CD14-positive monocyte (primary cell): ENCODE results near the gene LPIN2. TPM values are rescaled to one million over a fixed set of nuclear protein-coding genes. Genes with fewer than 3 reads are reported as not detected.

Experiments
- DNase-seq, 3 donors: peaks; one replicate each; pipeline ENCODE4 v3.0.0-alpha.2; 2011 to 2022
- H2AFZ ChIP-seq: 2 replicates; pipeline ENCODE4 v1.6.0; 2012; ENCODE audit warnings: mild to moderate bottlenecking, low read depth, low read length, inconsistent platforms; ENCODE audit not compliant: insufficient read depth, poor library complexity, severe bottlenecking
- H3K27ac ChIP-seq, 2 donors: 1 replicate in 1 of 2; 2 replicates in 1 of 2; pipeline ENCODE4 v1.5.1; 2012 to 2013; ENCODE audit warnings: low read length in 2 of 2, control low read depth in 1 of 2, inconsistent platforms in 1 of 2, low read depth in 1 of 2, mild to moderate bottlenecking in 1 of 2
- H3K27me3 ChIP-seq, 2 donors: one replicate each; pipeline versions ENCODE4 v1.6.0 to v1.6.1; 2011 to 2013; ENCODE audit warnings: low read length in 2 of 2; ENCODE audit not compliant: control insufficient read depth in 2 of 2, insufficient read depth in 2 of 2
- H3K36me3 ChIP-seq, 2 donors: replicated peaks in 1 of 2; 1 replicate in 1 of 2; 2 replicates in 1 of 2; pipeline versions ENCODE4 v1.5.1 to v1.6.1; 2012 to 2013; ENCODE audit warnings: low read length in 2 of 2, control low read depth in 1 of 2, inconsistent platforms in 1 of 2, mild to moderate bottlenecking in 1 of 2; ENCODE audit not compliant: insufficient read depth in 2 of 2, control insufficient read depth in 1 of 2
- H3K4me1 ChIP-seq, 2 donors: 1 replicate in 1 of 2; 2 replicates in 1 of 2; pipeline versions ENCODE4 v1.5.1 to v1.6.1; 2012 to 2013; ENCODE audit warnings: low read length in 2 of 2, control low read depth in 1 of 2, inconsistent platforms in 1 of 2, mild to moderate bottlenecking in 1 of 2, moderate library complexity in 1 of 2; ENCODE audit not compliant: insufficient read depth in 2 of 2, control insufficient read depth in 1 of 2
- H3K4me2 ChIP-seq: replicated peaks from 2 replicates; pipeline ENCODE3; 2012; ENCODE audit warnings: low read length, moderate library complexity, mild to moderate bottlenecking; ENCODE audit not compliant: poor library complexity, severe bottlenecking; ENCODE audit errors: extremely low read depth
- H3K4me3 ChIP-seq, 3 experiments: fragments of 200-600 bp in 1 of 3; sonication (generic) in 1 of 3; replicated peaks in 1 of 3; 1 replicate in 2 of 3; 2 replicates in 1 of 3; pipeline ENCODE4 v1.5.1; 2011 to 2013; ENCODE audit warnings: low read length in 3 of 3, mild to moderate bottlenecking in 3 of 3, control low read depth in 2 of 3, low read depth in 2 of 3, inconsistent platforms in 1 of 3, moderate library complexity in 1 of 3
- H3K79me2 ChIP-seq: 2 replicates; pipeline ENCODE4 v1.6.0; 2012; ENCODE audit warnings: mild to moderate bottlenecking, control low read depth, inconsistent platforms, low read length, moderate library complexity; ENCODE audit not compliant: insufficient read depth
- H3K9ac ChIP-seq: 2 replicates; pipeline ENCODE4 v1.6.0; 2017; ENCODE audit warnings: low read length, mild to moderate bottlenecking; ENCODE audit not compliant: insufficient read depth, poor library complexity, severe bottlenecking
- H3K9me3 ChIP-seq, 2 donors: replicated peaks in 1 of 2; 1 replicate in 1 of 2; 2 replicates in 1 of 2; pipeline versions ENCODE4 v1.5.1 to v1.6.1; 2012 to 2013; ENCODE audit warnings: low read length in 2 of 2, control low read depth in 1 of 2; ENCODE audit not compliant: control insufficient read depth in 1 of 2, insufficient read depth in 1 of 2
- H4K20me1 ChIP-seq: 2 replicates; pipeline ENCODE4 v1.6.0; 2012; ENCODE audit warnings: mild to moderate bottlenecking, low read length, control low read depth, moderate library complexity; ENCODE audit not compliant: insufficient read depth
- H3K27ac Mint-ChIP-seq, 7 donors: one replicate each; pipeline ENCODE4 v1.8.0; 2020; ENCODE audit warnings: mild to moderate bottlenecking in 7 of 7, mixed read lengths in 7 of 7, moderate library complexity in 6 of 7, inconsistent platforms in 2 of 7
- H3K27me3 Mint-ChIP-seq, 3 donors: one replicate each; pipeline ENCODE4 v1.8.0; 2021 to 2022; ENCODE audit warnings: low read depth in 3 of 3, mild to moderate bottlenecking in 3 of 3, mixed read lengths in 3 of 3, moderate library complexity in 3 of 3, inconsistent platforms in 1 of 3
- H3K36me3 Mint-ChIP-seq, 2 donors: one replicate each; pipeline ENCODE4 v1.8.0; 2020; ENCODE audit warnings: mixed read lengths in 2 of 2, inconsistent platforms in 1 of 2, mild to moderate bottlenecking in 1 of 2
- H3K4me1 Mint-ChIP-seq: one replicate; pipeline ENCODE4 v1.8.0; 2020; ENCODE audit warnings: mild to moderate bottlenecking, mixed read lengths
- H3K4me3 Mint-ChIP-seq, 2 donors: one replicate each; pipeline ENCODE4 v1.8.0; 2020; ENCODE audit warnings: mild to moderate bottlenecking in 2 of 2, mixed read lengths in 2 of 2, moderate library complexity in 1 of 2
- H3K9me3 Mint-ChIP-seq, 7 donors: one replicate each; pipeline ENCODE4 v1.8.0; 2020 to 2022; ENCODE audit warnings: mixed read lengths in 7 of 7, mild to moderate bottlenecking in 6 of 7, moderate library complexity in 6 of 7, inconsistent platforms in 2 of 7
- CTCF ChIP-seq: fragments of 200-600 bp; IDR thresholded peaks from one replicate; pipeline ENCODE4 v1.8.0; 2022; ENCODE audit warnings: antibody characterized with exemption, mild to moderate bottlenecking
- WGBS: methylation state at CpG from one replicate; pipeline ENCODE4 v1.1.5; 2013; ENCODE audit warnings: missing lambda C conversion rate; ENCODE audit not compliant: insufficient coverage; 5-methylcytosine and 5-hydroxymethylcytosine counted together
- intact Hi-C, 2 donors: fragments of 100-400 bp; cut with micrococcal nuclease; formaldehyde crosslinking; loops; one replicate each; pipeline versions ENCODE4 v1.15.0 to v1.15.1; 2023
- polyA plus RNA-seq, 3 donors: library from polyadenylated mRNA; depleted of rRNA in 1 of 3; unstranded in 2 of 3; stranded (reverse) in 1 of 3; fragments of 300-500 nt in 2 of 3; fragments of >200 nt in 1 of 3; fragmentation: Illumina TruSeq in 2 of 3; gene quantifications; 1 replicate in 2 of 3; 2 replicates in 1 of 3; pipeline ENCODE4 v1.2.3, GENCODE V29; 2012 to 2021

Gene LPIN2
- polyA plus RNA-seq, 3 donors = 9.3 to 16.3 (median 10.3) TPM

- WGBS = no CpG with 5 or more reads among the region's 4 CpGs
- TF ChIP-seq CTCF = no peak
- Histone ChIP-seq H3K79me2 (no peaks in the 10 kb centered on the region), H3K9ac (no peak overlapping the region), H3K27me3 (no peaks in the 10 kb centered on the region), H3K4me2 (no peak overlapping the region), H3K9me3 (no peaks in the 10 kb centered on the region), H3K36me3 (no peaks in the 10 kb centered on the region), H3K27ac (no peak overlapping the region), H3K4me3 (no peak overlapping the region), H3K4me1 (peaks cover 18 to 19% of the 10 kb centered on the region in 2 donors), H4K20me1 (no peaks in the 10 kb centered on the region), H2AFZ (no peak overlapping the region)
- intact Hi-C loops = no loop called here
- Mint-ChIP-seq H3K4me1 (peaks cover 35% of the 10 kb centered on the region), H3K27me3 (peaks cover 0 to 2% (median 2%) of the 10 kb centered on the region in 3 donors), H3K9me3 (peaks cover 0 to 4% (median 2%) of the 10 kb centered on the region in 7 donors), H3K4me3 (no peak overlapping the region), H3K27ac (no peak overlapping the region), H3K36me3 (no peaks in the 10 kb centered on the region)
- DNase-seq = no peak
Measured at GRCh38 chr18:3055816-3056215, 42.9 kb upstream of the LPIN2 start.

- no peak for DNase-seq
- peaks cover 18 to 19% of the 10 kb centered on the region in 2 donors for H3K4me1 ChIP-seq
- H3K36me3 ChIP-seq = no peaks in the 10 kb centered on the region
- Mint-ChIP-seq H3K36me3 (no peaks in the 10 kb centered on the region), H3K27ac (no peak overlapping the region), H3K4me1 (peaks cover 29% of the 10 kb centered on the region), H3K27me3 (peaks cover 0 to 2% (median 2%) of the 10 kb centered on the region in 3 donors), H3K9me3 (peaks cover 0 to 4% (median 2%) of the 10 kb centered on the region in 7 donors), H3K4me3 (no peak overlapping the region)
- H4K20me1 ChIP-seq = no peaks in the 10 kb centered on the region
- no peaks in the 10 kb centered on the region for H3K79me2 ChIP-seq
- H3K27me3 ChIP-seq = no peaks in the 10 kb centered on the region
- no peaks in the 10 kb centered on the region for H3K9me3 ChIP-seq
- H3K4me2 ChIP-seq = no peak overlapping the region
- no peak for TF ChIP-seq CTCF
- WGBS = no CpG with 5 or more reads among the region's 4 CpGs
- no peak overlapping the region for H3K27ac ChIP-seq
- H3K9ac ChIP-seq = no peak overlapping the region
- intact Hi-C loops = no loop called here
- no peak overlapping the region for H2AFZ ChIP-seq
- H3K4me3 ChIP-seq = no peak overlapping the region
Measured at GRCh38 chr18:3055186-3055728, 42.3 kb upstream of the LPIN2 start.
